Measurements from ENCODE around the gene SMPDL3B. TPM values are rescaled to one million over a fixed set of nuclear protein-coding genes. Genes with fewer than 3 reads are reported as not detected.
A peak's percentile ranks its signal among the peaks of the same experiment; 100 is the strongest.

The SMPDL3B gene
- total RNA-seq, 6 experiments from 2014 or later, result 0.14 to 1.1 (median 0.49) TPM; not detected in 2

- no peaks in the 10 kb centered on the region for H3K9me3 ChIP-seq
- no peak for TF ChIP-seq POLR2A (IDR thresholded peaks at IDR 0.05)
- TF ChIP-seq, protein P1, sequence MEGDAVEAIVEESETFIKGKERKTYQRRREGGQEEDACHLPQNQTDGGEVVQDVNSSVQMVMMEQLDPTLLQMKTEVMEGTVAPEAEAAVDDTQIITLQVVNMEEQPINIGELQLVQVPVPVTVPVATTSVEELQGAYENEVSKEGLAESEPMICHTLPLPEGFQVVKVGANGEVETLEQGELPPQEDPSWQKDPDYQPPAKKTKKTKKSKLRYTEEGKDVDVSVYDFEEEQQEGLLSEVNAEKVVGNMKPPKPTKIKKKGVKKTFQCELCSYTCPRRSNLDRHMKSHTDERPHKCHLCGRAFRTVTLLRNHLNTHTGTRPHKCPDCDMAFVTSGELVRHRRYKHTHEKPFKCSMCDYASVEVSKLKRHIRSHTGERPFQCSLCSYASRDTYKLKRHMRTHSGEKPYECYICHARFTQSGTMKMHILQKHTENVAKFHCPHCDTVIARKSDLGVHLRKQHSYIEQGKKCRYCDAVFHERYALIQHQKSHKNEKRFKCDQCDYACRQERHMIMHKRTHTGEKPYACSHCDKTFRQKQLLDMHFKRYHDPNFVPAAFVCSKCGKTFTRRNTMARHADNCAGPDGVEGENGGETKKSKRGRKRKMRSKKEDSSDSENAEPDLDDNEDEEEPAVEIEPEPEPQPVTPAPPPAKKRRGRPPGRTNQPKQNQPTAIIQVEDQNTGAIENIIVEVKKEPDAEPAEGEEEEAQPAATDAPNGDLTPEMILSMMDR (IDR thresholded peaks at IDR 0.05), result no peak
- no peaks in the 10 kb centered on the region for H3K27me3 ChIP-seq
- H3K36me3 ChIP-seq, result peaks cover 0 to 7% (median 3%) of the 10 kb centered on the region in 4 donors
- no peak overlapping the region for H3K27ac ChIP-seq
- peak in 2 of 4 donors; percentile 27 to 39 for ATAC-seq
- intact Hi-C loops (cut with DNase I), result loop anchor here in 1 of 2 donors (10.0 kb wide), 1 partner anchor 117 kb away; no protein-coding TSS in a partner anchor
- H3K4me1 ChIP-seq, result no peaks in the 10 kb centered on the region
- DNase-seq, result peak in 1 of 3 donors; percentile 39
- H3K4me3 ChIP-seq, result no peak overlapping the region
- 54% methylated on average over 2 of the region's 4 CpGs for WGBS (ENCODE audit: insufficient coverage, low coverage, low lambda C conversion rate, missing lambda C conversion rate)
These were observed 37.3 kb downstream of the SMPDL3B start for GRCh38 chr1:27972141-27972540.

DNA sequence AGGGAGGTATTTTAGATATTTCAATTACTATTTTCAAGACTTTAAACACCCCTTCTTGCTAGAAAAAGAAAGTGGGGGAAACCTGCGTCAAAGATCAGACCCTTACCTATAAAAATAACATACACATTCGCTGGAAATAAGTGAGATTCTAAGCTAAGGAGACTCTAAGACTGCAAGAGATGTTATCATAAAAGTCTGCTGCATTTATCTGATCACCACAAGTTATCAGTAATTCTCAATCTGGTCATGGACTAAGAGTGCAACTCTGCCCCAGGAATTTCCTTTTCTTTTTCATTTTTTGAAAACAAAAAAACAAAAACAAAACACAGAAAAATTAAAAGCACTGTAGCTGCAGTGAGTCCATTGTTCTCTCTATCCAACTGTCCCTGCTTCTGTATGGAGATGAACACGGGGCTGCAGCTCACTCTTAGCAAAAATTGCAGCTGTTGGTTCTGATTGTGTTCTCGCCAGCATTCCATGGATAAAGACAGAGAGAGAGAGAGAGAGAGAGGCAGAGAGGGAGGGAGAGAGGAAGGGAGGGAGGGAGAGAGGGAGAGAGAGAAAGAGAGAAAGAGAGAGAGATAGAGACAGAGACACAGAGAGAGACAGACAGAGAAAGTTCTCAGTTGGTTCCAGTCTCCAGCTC, 39.1 kb downstream of the SMPDL3B start:
- ATAC-seq (no peak), DNase-seq (no peak)
- H3K27me3 ChIP-seq, result no peaks in the 10 kb centered on the region
- WGBS (ENCODE audit: insufficient coverage, low coverage, low lambda C conversion rate, missing lambda C conversion rate), result 90% methylated on average over 4 of the region's 4 CpGs
- H3K27ac ChIP-seq, result no peak overlapping the region
- TF ChIP-seq, protein P1 (IDR thresholded peaks at IDR 0.05), result no peak
- TF ChIP-seq POLR2A (IDR thresholded peaks at IDR 0.05), result no peak
- H3K4me1 ChIP-seq, result no peaks in the 10 kb centered on the region
- peaks cover 0 to 16% (median 5%) of the 10 kb centered on the region in 4 donors for H3K36me3 ChIP-seq
- intact Hi-C loops (cut with DNase I), result loop anchor here in 1 of 2 donors (10.0 kb wide), 1 partner anchor 119 kb away; no protein-coding TSS in a partner anchor
- no peak overlapping the region for H3K4me3 ChIP-seq
- no peaks in the 10 kb centered on the region for H3K9me3 ChIP-seq

DNA sequence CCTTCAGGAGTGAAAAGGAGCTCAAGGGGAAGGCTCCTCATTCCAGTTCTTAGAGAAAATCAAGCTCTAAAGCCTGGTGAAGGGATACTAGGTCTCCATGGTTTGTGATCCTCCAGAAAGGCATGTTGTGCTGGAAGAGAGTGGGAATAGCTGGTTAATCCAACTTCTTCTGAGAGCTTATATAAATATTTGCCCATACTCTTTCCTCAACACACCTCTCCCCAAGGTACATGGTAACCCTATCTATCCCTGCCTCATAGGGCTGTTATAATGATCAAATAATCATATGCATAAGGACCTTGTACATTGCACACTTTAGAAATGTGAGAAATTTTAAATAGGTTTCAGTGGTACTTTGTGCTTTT, 39.6 kb downstream of the SMPDL3B start:
- TF ChIP-seq, protein P1 (IDR thresholded peaks at IDR 0.05), result no peak
- TF ChIP-seq POLR2A (IDR thresholded peaks at IDR 0.05), result no peak
- no peaks in the 10 kb centered on the region for H3K27me3 ChIP-seq
- ATAC-seq (no peak), DNase-seq (no peak)
- H3K4me1 ChIP-seq, result peaks cover 0 to 2% (median under 1%) of the 10 kb centered on the region in 4 donors
- H3K4me3 ChIP-seq, result no peak overlapping the region
- intact Hi-C loops (cut with DNase I), result loop anchor here in 1 of 2 donors (10.0 kb wide), 1 partner anchor 120 kb away; no protein-coding TSS in a partner anchor
- no peak overlapping the region for H3K27ac ChIP-seq
- no peaks in the 10 kb centered on the region for H3K9me3 ChIP-seq
- peaks cover 0 to 16% (median 5%) of the 10 kb centered on the region in 4 donors for H3K36me3 ChIP-seq

DNA sequence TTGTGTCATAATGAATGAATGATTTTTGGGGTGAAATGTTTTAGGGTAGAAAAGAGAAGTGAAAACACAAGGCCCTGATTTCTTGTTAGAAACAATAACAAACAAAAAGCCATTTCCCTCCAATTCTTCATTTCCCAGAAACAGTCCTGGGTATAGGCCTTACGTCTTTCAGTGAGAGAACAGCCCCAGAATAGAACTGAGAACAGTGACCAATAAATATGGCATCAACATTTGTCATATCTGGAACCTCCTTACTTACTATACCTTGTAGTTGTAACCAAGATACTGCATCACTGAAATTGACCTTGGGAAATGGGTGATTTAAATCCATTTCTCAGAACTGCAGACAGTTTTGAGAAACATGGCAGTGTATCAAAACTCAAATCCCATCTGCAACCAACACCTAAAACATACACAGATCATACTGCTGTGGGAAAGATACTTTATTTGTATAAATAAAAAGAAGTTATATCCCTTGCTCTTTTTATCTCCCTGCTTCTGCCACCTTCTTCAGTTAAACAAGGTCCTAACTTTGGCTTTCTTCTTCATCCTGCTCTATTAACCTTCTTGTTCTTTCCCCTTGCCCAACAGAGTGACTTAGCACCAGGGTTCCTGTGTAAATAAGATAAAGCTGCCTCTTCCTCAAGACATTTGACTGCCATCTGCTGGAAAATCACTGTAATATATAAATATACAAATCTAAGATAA, 44.5 kb downstream of the SMPDL3B start:
- H3K27ac ChIP-seq, result no peak overlapping the region
- peaks cover 0 to 16% (median 5%) of the 10 kb centered on the region in 4 donors for H3K36me3 ChIP-seq
- WGBS (ENCODE audit: insufficient coverage, low coverage, low lambda C conversion rate, missing lambda C conversion rate), result 27% methylated on average over 1 of the region's 1 CpG
- H3K9me3 ChIP-seq, result no peaks in the 10 kb centered on the region
- intact Hi-C loops (cut with DNase I), result loop anchor here in 1 of 2 donors (10.0 kb wide), 1 partner anchor 125 kb away; no protein-coding TSS in a partner anchor
- peaks cover 0 to 8% (median 3%) of the 10 kb centered on the region in 4 donors for H3K4me1 ChIP-seq
- peak; percentile 75 to 87 (median 80) for ATAC-seq
- TF ChIP-seq, protein P1 (IDR thresholded peaks at IDR 0.05), result peak; percentile 50 to 69 (median 54)
- TF ChIP-seq POLR2A (IDR thresholded peaks at IDR 0.05), result no peak
- no peaks in the 10 kb centered on the region for H3K27me3 ChIP-seq
- no peak overlapping the region for H3K4me3 ChIP-seq
- no peak for DNase-seq

Measured in right lobe of liver (tissue), 6 donors.